ENCODE results near the gene APCDD1L. TPM values are rescaled to one million over a fixed set of nuclear protein-coding genes. Genes with fewer than 3 reads are reported as not detected.

APCDD1L gene
- total RNA-seq, 1 donor from 2014 or later: 5.1 TPM

- Histone ChIP-seq H3K4me3 (ENCODE audit: low read depth, low read length) (no peak overlapping the region), H3K27me3 (ENCODE audit: control insufficient read depth, insufficient read depth, low read length) (no peaks in the 10 kb centered on the region), H3K36me3 (ENCODE audit: control insufficient read depth, insufficient read depth, low read length) (no peaks in the 10 kb centered on the region)
- no peak for DNase-seq (ENCODE audit: low read depth)
- no peak for TF ChIP-seq CTCF (IDR thresholded peaks at IDR 0.05; ENCODE audit: insufficient read depth, low read length, poor library complexity, severe bottlenecking)
Observed at GRCh38 chr20:58546416-58546711, 31.2 kb upstream of the APCDD1L start.

GRCh38 chr20:58545565-58546415 is 30.6 kb upstream of the APCDD1L start:
- no peak overlapping the region for H3K4me3 ChIP-seq (ENCODE audit: low read depth, low read length)
- no peaks in the 10 kb centered on the region for H3K36me3 ChIP-seq (ENCODE audit: control insufficient read depth, insufficient read depth, low read length)
- no peak for DNase-seq (ENCODE audit: low read depth)
- TF ChIP-seq CTCF (IDR thresholded peaks at IDR 0.05; ENCODE audit: insufficient read depth, low read length, poor library complexity, severe bottlenecking): no peak
- H3K27me3 ChIP-seq (ENCODE audit: control insufficient read depth, insufficient read depth, low read length): no peaks in the 10 kb centered on the region

- Histone ChIP-seq H3K36me3 (ENCODE audit: control insufficient read depth, insufficient read depth, low read length) (no peaks in the 10 kb centered on the region), H3K4me3 (ENCODE audit: low read depth, low read length) (no peak overlapping the region), H3K27me3 (ENCODE audit: control insufficient read depth, insufficient read depth, low read length) (no peaks in the 10 kb centered on the region)
- DNase-seq (ENCODE audit: low read depth): no peak
- no peak for TF ChIP-seq CTCF (IDR thresholded peaks at IDR 0.05; ENCODE audit: insufficient read depth, low read length, poor library complexity, severe bottlenecking)
Observed at GRCh38 chr20:58544891-58545290, 29.7 kb upstream of the APCDD1L start.

- Histone ChIP-seq H3K4me3 (ENCODE audit: low read depth, low read length) (no peak overlapping the region), H3K27me3 (ENCODE audit: control insufficient read depth, insufficient read depth, low read length) (no peaks in the 10 kb centered on the region), H3K36me3 (ENCODE audit: control insufficient read depth, insufficient read depth, low read length) (no peaks in the 10 kb centered on the region)
- no peak for DNase-seq (ENCODE audit: low read depth)
- no peak for TF ChIP-seq CTCF (IDR thresholded peaks at IDR 0.05; ENCODE audit: insufficient read depth, low read length, poor library complexity, severe bottlenecking)
Observed at GRCh38 chr20:58544286-58544685, 29.1 kb upstream of the APCDD1L start.

- Histone ChIP-seq H3K4me3 (ENCODE audit: low read depth, low read length) (no peak overlapping the region), H3K36me3 (ENCODE audit: control insufficient read depth, insufficient read depth, low read length) (no peaks in the 10 kb centered on the region), H3K27me3 (ENCODE audit: control insufficient read depth, insufficient read depth, low read length) (no peaks in the 10 kb centered on the region)
- DNase-seq (ENCODE audit: low read depth): no peak
- no peak for TF ChIP-seq CTCF (IDR thresholded peaks at IDR 0.05; ENCODE audit: insufficient read depth, low read length, poor library complexity, severe bottlenecking)
Observed at GRCh38 chr20:58543274-58543673, 28.1 kb upstream of the APCDD1L start.

Measured in kidney epithelial cell (primary cell).